Measurements from ENCODE around the gene C1RL. TPM values are rescaled to one million over a fixed set of nuclear protein-coding genes. Genes with fewer than 3 reads are reported as not detected.

The C1RL gene
- total RNA-seq, 1 experiment from 2014 or later = 2.5 TPM

- Histone ChIP-seq H3K27me3 (replicated peaks) (no peaks in the 10 kb centered on the region), H3K27ac (no peak overlapping the region), H3K36me3 (0 out of 2 replicates have a peak, but pooled peaks cover 7% of the 10 kb centered on the region), H3K4me3 (no peak overlapping the region), H3K4me1 (replicated peaks) (peaks cover 13% of the 10 kb centered on the region), H3K9me3 (replicated peaks) (no peaks in the 10 kb centered on the region)
- DNase-seq (ENCODE audit: low read depth in 1 of 2, low spot score in 2 of 2) = no peak
Measured at GRCh38 chr12:7089196-7089871, 19.7 kb downstream of the C1RL start.

- H3K4me3 ChIP-seq = no peak overlapping the region
- DNase-seq (ENCODE audit: low read depth in 1 of 2, low spot score in 2 of 2) = no peak
- no peaks in the 10 kb centered on the region for H3K9me3 ChIP-seq (replicated peaks)
- H3K36me3 ChIP-seq = 0 out of 2 replicates have a peak, but pooled peaks cover 2% of the 10 kb centered on the region
- no peaks in the 10 kb centered on the region for H3K27me3 ChIP-seq (replicated peaks)
- peaks cover 18% of the 10 kb centered on the region for H3K4me1 ChIP-seq (replicated peaks)
- H3K27ac ChIP-seq = no peak overlapping the region
Measured at GRCh38 chr12:7083125-7083524, 25.9 kb downstream of the C1RL start.

GRCh38 chr12:7081037-7081436, 28.0 kb downstream of the C1RL start:
- no peak overlapping the region for H3K4me3 ChIP-seq
- no peaks in the 10 kb centered on the region for H3K9me3 ChIP-seq (replicated peaks)
- H3K4me1 ChIP-seq (replicated peaks) = peaks cover 18% of the 10 kb centered on the region
- H3K36me3 ChIP-seq = 0 out of 2 replicates have a peak, but pooled peaks cover 2% of the 10 kb centered on the region
- no peak overlapping the region for H3K27ac ChIP-seq
- no peak for DNase-seq (ENCODE audit: low read depth in 1 of 2, low spot score in 2 of 2)
- no peaks in the 10 kb centered on the region for H3K27me3 ChIP-seq (replicated peaks)

- H3K4me3 ChIP-seq = no peak overlapping the region
- peak overlapping the region; percentile 34 for H3K27ac ChIP-seq
Measured at GRCh38 chr12:7079826-7080125, 29.2 kb downstream of the C1RL start.

GRCh38 chr12:7078163-7078562, 30.9 kb downstream of the C1RL start:
- Histone ChIP-seq H3K4me3 (no peak overlapping the region), H3K27ac (no peak overlapping the region), H3K9me3 (replicated peaks) (no peaks in the 10 kb centered on the region), H3K4me1 (replicated peaks) (peaks cover 18% of the 10 kb centered on the region), H3K27me3 (replicated peaks) (0 out of 2 replicates have a peak, but pooled peaks cover 3% of the 10 kb centered on the region), H3K36me3 (no peaks in the 10 kb centered on the region)
- DNase-seq (ENCODE audit: low read depth in 1 of 2, low spot score in 2 of 2) = no peak

More at GRCh38 chr12:7079826-7080125, 29.2 kb downstream of the C1RL start:
- Histone ChIP-seq H3K36me3 (0 out of 2 replicates have a peak, but pooled peaks cover 2% of the 10 kb centered on the region), H3K27me3 (replicated peaks) (no peaks in the 10 kb centered on the region), H3K4me1 (replicated peaks) (peaks cover 18% of the 10 kb centered on the region), H3K9me3 (replicated peaks) (no peaks in the 10 kb centered on the region)
- DNase-seq (ENCODE audit: low read depth in 1 of 2, low spot score in 2 of 2) = no peak

- Histone ChIP-seq H3K27me3 (replicated peaks) (0 out of 2 replicates have a peak, but pooled peaks cover 3% of the 10 kb centered on the region), H3K4me3 (no peak overlapping the region), H3K27ac (no peak overlapping the region), H3K4me1 (replicated peaks) (peaks cover 18% of the 10 kb centered on the region), H3K9me3 (replicated peaks) (no peaks in the 10 kb centered on the region), H3K36me3 (no peaks in the 10 kb centered on the region)
- no peak for DNase-seq (ENCODE audit: low read depth in 1 of 2, low spot score in 2 of 2)
Measured at GRCh38 chr12:7076493-7076892, 32.5 kb downstream of the C1RL start.

GRCh38 chr12:7075939-7076338, 33.1 kb downstream of the C1RL start:
- Histone ChIP-seq H3K27me3 (replicated peaks) (0 out of 2 replicates have a peak, but pooled peaks cover 3% of the 10 kb centered on the region), H3K4me1 (replicated peaks) (peaks cover 18% of the 10 kb centered on the region), H3K9me3 (replicated peaks) (no peaks in the 10 kb centered on the region), H3K36me3 (no peaks in the 10 kb centered on the region), H3K4me3 (no peak overlapping the region), H3K27ac (no peak overlapping the region)
- no peak for DNase-seq (ENCODE audit: low read depth in 1 of 2, low spot score in 2 of 2)

GRCh38 chr12:7075518-7075917, 33.5 kb downstream of the C1RL start:
- no peaks in the 10 kb centered on the region for H3K9me3 ChIP-seq (replicated peaks)
- DNase-seq (ENCODE audit: low read depth in 1 of 2, low spot score in 2 of 2) = no peak
- H3K27me3 ChIP-seq (replicated peaks) = 0 out of 2 replicates have a peak, but pooled peaks cover 3% of the 10 kb centered on the region
- no peak overlapping the region for H3K27ac ChIP-seq
- H3K4me3 ChIP-seq = no peak overlapping the region
- peaks cover 18% of the 10 kb centered on the region for H3K4me1 ChIP-seq (replicated peaks)
- no peaks in the 10 kb centered on the region for H3K36me3 ChIP-seq

- DNase-seq (ENCODE audit: low read depth in 1 of 2, low spot score in 2 of 2) = no peak
- no peaks in the 10 kb centered on the region for H3K36me3 ChIP-seq
- H3K27ac ChIP-seq = no peak overlapping the region
- no peak overlapping the region for H3K4me3 ChIP-seq
- no peaks in the 10 kb centered on the region for H3K9me3 ChIP-seq (replicated peaks)
- H3K4me1 ChIP-seq (replicated peaks) = peaks cover 10% of the 10 kb centered on the region
- 0 out of 2 replicates have a peak, but pooled peaks cover 3% of the 10 kb centered on the region for H3K27me3 ChIP-seq (replicated peaks)
Measured at GRCh38 chr12:7073946-7074345, 35.1 kb downstream of the C1RL start.

- Histone ChIP-seq H3K36me3 (no peaks in the 10 kb centered on the region), H3K4me1 (replicated peaks) (peaks cover 12% of the 10 kb centered on the region), H3K27ac (no peak overlapping the region), H3K27me3 (replicated peaks) (0 out of 2 replicates have a peak, but pooled peaks cover 3% of the 10 kb centered on the region), H3K9me3 (replicated peaks) (no peaks in the 10 kb centered on the region; the same call in 1 of the 2 replicates), H3K4me3 (no peak overlapping the region)
- no peak for DNase-seq (ENCODE audit: low read depth in 1 of 2, low spot score in 2 of 2)
Measured at GRCh38 chr12:7072554-7072953, 36.5 kb downstream of the C1RL start.

- Histone ChIP-seq H3K27ac (no peak overlapping the region), H3K9me3 (replicated peaks) (no peaks in the 10 kb centered on the region; the same call in 1 of the 2 replicates), H3K36me3 (no peaks in the 10 kb centered on the region), H3K4me1 (replicated peaks) (peaks cover 12% of the 10 kb centered on the region), H3K4me3 (no peak overlapping the region), H3K27me3 (replicated peaks) (0 out of 2 replicates have a peak, but pooled peaks cover 3% of the 10 kb centered on the region)
- no peak for DNase-seq (ENCODE audit: low read depth in 1 of 2, low spot score in 2 of 2)
Measured at GRCh38 chr12:7072035-7072434, 37.0 kb downstream of the C1RL start.

- Histone ChIP-seq H3K4me1 (replicated peaks) (peaks cover 12% of the 10 kb centered on the region), H3K4me3 (no peak overlapping the region), H3K36me3 (no peaks in the 10 kb centered on the region), H3K27ac (no peak overlapping the region), H3K9me3 (replicated peaks) (no peaks in the 10 kb centered on the region; the same call in 1 of the 2 replicates), H3K27me3 (replicated peaks) (0 out of 2 replicates have a peak, but pooled peaks cover 3% of the 10 kb centered on the region)
- no peak for DNase-seq (ENCODE audit: low read depth in 1 of 2, low spot score in 2 of 2)
Measured at GRCh38 chr12:7069386-7069785, 39.6 kb downstream of the C1RL start.

GRCh38 chr12:7068994-7069346, 40.0 kb downstream of the C1RL start:
- Histone ChIP-seq H3K27me3 (replicated peaks) (0 out of 2 replicates have a peak, but pooled peaks cover 2% of the 10 kb centered on the region), H3K4me1 (replicated peaks) (peaks cover 12% of the 10 kb centered on the region), H3K27ac (no peak overlapping the region), H3K36me3 (no peaks in the 10 kb centered on the region), H3K4me3 (no peak overlapping the region), H3K9me3 (replicated peaks) (no peaks in the 10 kb centered on the region; the same call in 1 of the 2 replicates)
- no peak for DNase-seq (ENCODE audit: low read depth in 1 of 2, low spot score in 2 of 2)

GRCh38 chr12:7068240-7068993, 40.6 kb downstream of the C1RL start:
- DNase-seq (ENCODE audit: low read depth in 1 of 2, low spot score in 2 of 2) = peak in 1 of 2 experiments; percentile 45

More at GRCh38 chr12:7068240-7068993, 40.6 kb downstream of the C1RL start:
- Histone ChIP-seq H3K4me1 (replicated peaks) (peaks cover 12% of the 10 kb centered on the region), H3K9me3 (replicated peaks) (no peaks in the 10 kb centered on the region; the same call in 1 of the 2 replicates), H3K27me3 (replicated peaks) (no peaks in the 10 kb centered on the region), H3K36me3 (no peaks in the 10 kb centered on the region), H3K4me3 (no peak overlapping the region), H3K27ac (peak overlapping the region; percentile 36)
